SU-DHL-6 (cell line): ENCODE data around the gene CEP97.

Experiments used
- EZH2phosphoT487 ChIP-seq: fragments of 200-600 bp; sonication (generic), shearing (Covaris generic); conservative IDR thresholded peaks from 2 replicates; pipeline ENCODE4 v1.6.1; 2018; ENCODE audit warnings: mild to moderate bottlenecking, antibody characterized with exemption, low read length, moderate library complexity, mixed read lengths
- TF ChIP-seq, protein P1 (sequence below): fragments of 200-600 bp; sonication (generic); IDR thresholded peaks from one replicate; pipeline ENCODE4 v1.5.1; 2017; ENCODE audit warnings: antibody characterized with exemption, mild to moderate bottlenecking, low read length, moderate library complexity; ENCODE audit not compliant: insufficient read depth, poor library complexity, severe bottlenecking

GRCh38 chr3:101816215-101817149 lies 92.1 kb downstream of the CEP97 start:
- TF ChIP-seq EZH2phosphoT487 = no peak
- TF ChIP-seq, protein P1, sequence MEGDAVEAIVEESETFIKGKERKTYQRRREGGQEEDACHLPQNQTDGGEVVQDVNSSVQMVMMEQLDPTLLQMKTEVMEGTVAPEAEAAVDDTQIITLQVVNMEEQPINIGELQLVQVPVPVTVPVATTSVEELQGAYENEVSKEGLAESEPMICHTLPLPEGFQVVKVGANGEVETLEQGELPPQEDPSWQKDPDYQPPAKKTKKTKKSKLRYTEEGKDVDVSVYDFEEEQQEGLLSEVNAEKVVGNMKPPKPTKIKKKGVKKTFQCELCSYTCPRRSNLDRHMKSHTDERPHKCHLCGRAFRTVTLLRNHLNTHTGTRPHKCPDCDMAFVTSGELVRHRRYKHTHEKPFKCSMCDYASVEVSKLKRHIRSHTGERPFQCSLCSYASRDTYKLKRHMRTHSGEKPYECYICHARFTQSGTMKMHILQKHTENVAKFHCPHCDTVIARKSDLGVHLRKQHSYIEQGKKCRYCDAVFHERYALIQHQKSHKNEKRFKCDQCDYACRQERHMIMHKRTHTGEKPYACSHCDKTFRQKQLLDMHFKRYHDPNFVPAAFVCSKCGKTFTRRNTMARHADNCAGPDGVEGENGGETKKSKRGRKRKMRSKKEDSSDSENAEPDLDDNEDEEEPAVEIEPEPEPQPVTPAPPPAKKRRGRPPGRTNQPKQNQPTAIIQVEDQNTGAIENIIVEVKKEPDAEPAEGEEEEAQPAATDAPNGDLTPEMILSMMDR = no peak
